GM19397 (cell line): Measurements from ENCODE around the gene SHROOM4.

Source experiments
- ATAC-seq: cut with Tn5 transposase; IDR thresholded peaks from one replicate; pipeline ENCODE4 v1.9.1; 2021; ENCODE audit warnings: mild to moderate bottlenecking, moderate library complexity; ENCODE audit not compliant: unreplicated experiment

SHROOM4 gene

DNA sequence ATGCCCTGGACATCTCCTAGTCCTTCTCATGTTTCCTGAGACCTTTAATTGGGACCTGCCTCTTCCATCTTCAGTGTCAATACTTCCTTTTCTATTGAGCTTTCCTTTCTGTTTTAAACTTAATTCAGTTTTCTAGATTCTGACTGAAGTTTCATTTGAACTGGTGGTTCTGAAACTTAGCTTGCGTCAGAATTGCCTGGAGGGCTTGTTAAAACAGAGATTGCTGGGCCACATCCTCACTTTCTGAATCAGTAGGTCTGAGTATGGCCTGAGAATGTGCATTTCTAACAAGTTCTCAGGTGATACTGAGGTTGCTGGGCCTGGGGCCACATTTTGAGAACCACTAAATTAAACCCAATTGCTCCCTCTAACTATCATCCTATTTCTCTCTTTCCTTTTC, 191.2 kb downstream of the SHROOM4 start:
- no peak for ATAC-seq

DNA sequence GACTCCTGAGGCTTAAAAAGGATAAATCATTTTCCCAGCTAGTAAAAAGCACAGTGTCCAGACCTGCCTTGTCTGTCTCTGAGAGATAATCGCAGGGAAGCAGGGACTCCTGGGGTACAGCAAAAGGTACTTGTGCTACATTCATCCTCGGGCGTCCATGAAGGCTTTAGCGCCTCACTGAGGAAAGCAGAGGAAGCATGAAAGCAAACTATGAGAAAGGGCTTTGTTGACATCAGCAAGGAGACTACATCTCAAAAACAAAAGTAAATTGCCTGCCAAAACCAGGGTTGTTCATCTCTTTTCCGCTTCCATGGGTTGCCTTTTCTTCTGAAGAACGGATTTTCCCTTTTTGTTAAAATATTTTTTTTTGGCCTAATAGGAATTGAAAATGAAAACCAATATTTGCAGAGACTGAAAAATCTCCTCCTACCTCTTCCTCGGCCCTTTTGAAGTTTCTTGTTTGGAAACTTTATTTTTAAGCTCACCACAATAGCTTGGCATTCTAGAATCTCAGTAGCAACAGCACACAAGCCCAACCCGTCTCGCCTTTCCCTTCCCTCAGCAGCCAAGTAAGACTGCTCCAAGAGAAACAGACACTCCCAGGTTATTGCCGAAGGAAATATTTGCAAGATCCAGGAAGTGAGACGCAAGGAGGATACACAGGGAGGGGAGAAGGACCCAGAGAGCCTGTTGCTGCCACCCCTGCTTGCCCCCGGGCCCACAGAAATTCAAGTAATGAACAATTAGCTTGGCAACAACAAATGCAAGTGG, 195.0 kb downstream of the SHROOM4 start:
- no peak for ATAC-seq

- no peak for ATAC-seq
These were observed 196.8 kb downstream of the SHROOM4 start for GRCh38 chrX:50617183-50617582.

- ATAC-seq, result no peak
These were observed 198.3 kb downstream of the SHROOM4 start for GRCh38 chrX:50615570-50616158.

- ATAC-seq, result no peak
These were observed 199.5 kb downstream of the SHROOM4 start for GRCh38 chrX:50614460-50614859.

GRCh38 chrX:50613846-50614245, 200.1 kb downstream of the SHROOM4 start:
- ATAC-seq, result no peak

DNA sequence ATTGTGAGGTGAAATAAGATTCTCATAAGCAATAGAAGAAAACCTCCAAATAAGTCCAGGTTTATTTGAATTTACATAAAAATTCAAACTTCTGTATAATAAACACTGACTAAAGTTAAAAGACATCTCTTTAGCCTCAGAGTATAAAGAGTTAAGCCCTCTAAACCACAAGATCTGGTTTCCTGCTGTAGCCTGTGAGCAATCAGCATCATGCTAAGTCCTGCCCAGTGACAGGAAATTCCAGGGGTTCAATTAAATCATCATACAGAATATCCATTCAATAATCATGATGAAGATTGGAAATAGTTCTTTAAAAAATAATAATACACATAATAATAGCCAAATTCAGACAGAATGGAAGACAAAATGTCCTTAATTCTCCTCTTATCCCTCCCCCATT, 204.2 kb downstream of the SHROOM4 start:
- no peak for ATAC-seq

GRCh38 chrX:50606300-50606950, 207.6 kb downstream of the SHROOM4 start:
- ATAC-seq, result no peak

- no peak for ATAC-seq
These were observed 217.9 kb downstream of the SHROOM4 start for GRCh38 chrX:50596056-50596455.

DNA sequence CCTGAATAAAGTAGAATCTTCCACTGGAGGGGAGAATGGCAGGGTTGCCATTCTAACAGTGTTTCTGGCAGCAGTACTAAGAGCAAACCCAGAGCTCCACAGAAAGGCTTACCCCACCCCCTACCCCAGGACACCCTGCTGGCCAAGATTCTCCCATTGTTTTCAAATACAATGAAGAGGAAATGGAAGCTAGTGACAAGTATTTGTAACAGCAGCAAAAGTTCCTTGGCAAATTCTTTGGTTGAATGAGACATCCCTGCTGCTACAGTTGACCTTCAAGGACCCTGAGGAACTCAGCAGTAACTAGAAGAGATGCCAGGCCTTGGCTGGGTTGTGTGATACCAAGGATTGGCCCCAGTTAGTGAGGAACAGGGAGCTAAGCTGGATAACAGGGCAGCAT, 219.2 kb downstream of the SHROOM4 start:
- no peak for ATAC-seq

DNA sequence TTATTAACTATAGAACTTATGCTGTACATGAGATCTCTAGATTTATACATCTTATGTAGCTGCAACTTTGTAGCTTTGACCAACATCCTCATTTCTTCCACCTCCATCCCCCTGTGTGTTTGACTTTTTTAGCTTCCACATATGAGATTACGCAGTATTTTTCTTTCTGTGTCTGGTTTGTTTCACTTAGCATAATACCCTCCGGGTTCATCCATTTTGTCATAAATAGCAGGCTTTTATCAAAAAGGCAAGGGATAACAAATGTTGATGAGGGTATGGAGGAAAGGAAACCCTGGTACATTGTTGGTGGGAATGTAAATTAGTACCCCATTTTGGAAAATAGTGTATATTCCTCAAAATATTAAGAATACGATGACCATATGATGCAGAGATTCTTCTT, 227.0 kb downstream of the SHROOM4 start:
- ATAC-seq, result no peak

- ATAC-seq, result no peak
These were observed 227.6 kb downstream of the SHROOM4 start for GRCh38 chrX:50586407-50586806.

DNA sequence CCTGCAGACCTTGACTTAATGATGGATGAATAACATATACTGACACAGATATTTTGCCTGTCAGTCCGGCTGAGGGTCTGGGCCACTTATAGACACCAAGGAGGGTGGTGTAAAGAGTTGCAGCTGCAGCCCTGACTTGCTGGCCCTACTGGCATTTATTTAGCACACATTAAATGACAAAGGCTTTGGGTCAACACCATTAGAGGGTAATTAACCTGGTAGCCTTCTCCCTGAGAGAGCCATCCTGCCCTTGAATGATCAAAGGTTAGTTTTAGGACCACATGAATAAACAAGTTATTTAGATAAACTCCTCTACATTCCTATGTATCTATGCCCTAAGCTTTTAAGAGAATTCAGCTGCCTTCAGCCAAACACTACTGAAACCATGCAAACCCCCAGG, 232.6 kb downstream of the SHROOM4 start:
- no peak for ATAC-seq

DNA sequence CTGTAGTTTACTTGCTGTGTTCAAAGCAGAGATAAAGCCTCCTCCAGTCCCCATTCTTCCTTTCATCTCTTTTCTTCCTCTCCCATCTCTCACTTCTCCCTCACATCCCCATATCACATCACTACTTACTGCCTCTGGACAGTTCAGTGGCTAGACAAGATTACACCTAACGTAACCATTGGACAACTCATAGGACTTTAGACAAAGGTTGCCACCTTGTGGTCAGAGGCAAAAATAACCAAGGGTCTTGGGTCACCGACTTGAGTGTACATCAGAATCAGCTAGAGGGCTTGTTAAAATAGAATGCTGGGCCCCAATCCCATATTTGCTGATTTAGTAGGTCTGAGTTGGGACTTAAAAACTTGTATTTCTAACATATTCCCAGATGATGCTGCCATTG, 234.0 kb downstream of the SHROOM4 start:
- no peak for ATAC-seq

DNA sequence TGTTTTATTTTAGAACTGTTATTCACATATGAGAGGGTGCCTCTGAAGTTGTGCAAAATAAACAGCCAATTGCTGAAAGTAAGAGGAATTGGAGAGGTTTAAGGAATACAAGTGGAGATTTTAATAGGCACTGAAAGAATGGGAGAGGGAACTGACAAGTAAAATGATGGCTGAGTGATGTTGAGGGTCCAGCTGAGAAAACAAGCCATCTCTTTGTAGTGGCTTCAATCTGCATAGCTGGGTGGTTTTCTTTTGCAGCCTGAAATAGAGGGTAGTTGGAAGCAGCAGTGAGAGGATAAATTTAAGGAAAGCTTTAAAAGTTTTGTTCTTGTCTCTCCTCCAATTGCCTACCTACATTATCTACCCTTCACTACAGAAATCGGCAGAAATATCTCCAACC, 236.7 kb downstream of the SHROOM4 start:
- no peak for ATAC-seq

DNA sequence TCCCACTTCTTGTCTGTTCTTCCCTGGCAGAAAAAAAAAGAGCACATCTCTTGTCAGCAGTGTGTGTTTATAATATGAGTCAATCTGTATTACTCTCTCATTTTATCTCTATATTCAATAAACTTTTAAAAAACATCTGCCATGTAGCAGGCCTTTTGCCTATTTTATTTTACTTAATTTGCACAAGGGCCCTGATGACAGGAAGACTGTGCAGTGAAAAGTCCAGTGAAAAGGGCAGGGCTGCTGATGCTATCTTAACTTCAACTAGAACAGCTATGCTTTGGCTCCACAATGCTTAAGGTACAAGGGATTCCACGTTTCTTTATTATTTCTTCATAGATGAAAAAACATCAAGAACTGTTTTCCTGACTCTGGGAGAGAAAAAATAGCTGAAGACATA, 246.4 kb downstream of the SHROOM4 start:
- no peak for ATAC-seq

DNA sequence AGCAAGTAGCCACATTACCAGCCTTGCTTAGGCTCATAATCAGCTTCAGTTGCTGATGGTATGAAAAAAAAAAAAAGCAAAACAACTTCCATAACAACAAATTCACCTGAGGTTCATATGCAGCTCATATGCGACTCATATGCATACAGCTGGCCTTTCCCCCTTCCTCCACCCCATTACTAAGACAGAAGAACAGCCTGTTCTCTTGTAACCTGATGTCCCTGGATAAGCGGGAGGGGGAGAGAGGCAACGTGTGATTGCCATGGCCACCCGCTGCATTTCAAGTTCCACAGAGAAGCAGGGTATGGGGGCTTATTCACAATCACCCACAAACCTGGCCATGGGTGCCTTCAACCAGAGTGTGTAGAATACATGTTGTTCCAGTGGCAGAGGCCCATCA, 248.3 kb downstream of the SHROOM4 start:
- no peak for ATAC-seq
